GM20000 (cell line): ENCODE results near the gene IMMP2L.
"Not testable (repeated sequence)": the region's sequence is repeated elsewhere in the genome, so short reads cannot be mapped to it uniquely, and the experiment has no call there.

Source experiments
- DNase-seq: peaks from one replicate; pipeline ENCODE4 v3.0.0; 2012; ENCODE audit warnings: low spot score
- TF ChIP-seq, protein P1 (sequence below): IDR thresholded peaks from 2 replicates; pipeline ENCODE4 v1.5.1; 2012; ENCODE audit warnings: mild to moderate bottlenecking, control low read depth; ENCODE audit errors: extremely low read depth, missing control alignments

Gene IMMP2L

DNA sequence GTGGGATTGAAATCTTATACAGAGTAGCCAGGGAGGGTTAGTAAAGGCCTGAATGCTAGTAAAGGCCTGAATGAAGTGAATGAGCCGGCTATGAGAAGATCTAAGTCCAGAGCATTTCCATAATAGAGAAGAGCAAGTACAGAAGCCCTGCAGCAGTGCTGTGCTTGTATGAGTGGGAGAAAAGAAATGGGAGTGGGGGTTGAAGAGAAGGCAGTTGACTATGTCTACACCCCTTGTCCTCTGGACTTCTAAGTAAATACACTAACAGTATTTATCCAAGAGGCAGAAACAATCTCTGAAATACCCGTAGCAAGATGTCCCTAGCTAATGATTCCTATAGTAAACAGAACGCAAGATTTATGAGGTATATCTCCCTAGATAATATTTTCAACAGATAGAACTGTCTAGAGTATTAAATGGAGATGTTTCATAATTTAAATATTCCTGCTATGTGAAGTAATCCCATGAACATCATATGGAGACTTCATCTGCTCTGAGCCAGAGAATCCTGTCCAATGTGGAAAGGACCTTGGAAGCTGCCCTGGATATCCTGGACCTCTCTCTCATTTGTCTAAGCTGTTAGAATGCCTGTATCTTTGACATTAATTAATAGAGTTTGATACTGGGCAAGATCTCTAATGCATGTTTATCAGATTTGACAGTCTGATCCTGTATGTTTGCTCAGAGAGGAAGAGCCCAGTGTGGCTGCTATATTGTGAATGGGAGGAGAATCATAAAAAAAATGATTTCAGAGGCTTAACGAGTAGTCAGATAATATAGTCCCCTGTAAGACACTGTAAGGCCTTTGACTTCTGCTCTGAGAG, 299.8 kb downstream of the IMMP2L start:
- DNase-seq = no peak
- TF ChIP-seq, protein P1, sequence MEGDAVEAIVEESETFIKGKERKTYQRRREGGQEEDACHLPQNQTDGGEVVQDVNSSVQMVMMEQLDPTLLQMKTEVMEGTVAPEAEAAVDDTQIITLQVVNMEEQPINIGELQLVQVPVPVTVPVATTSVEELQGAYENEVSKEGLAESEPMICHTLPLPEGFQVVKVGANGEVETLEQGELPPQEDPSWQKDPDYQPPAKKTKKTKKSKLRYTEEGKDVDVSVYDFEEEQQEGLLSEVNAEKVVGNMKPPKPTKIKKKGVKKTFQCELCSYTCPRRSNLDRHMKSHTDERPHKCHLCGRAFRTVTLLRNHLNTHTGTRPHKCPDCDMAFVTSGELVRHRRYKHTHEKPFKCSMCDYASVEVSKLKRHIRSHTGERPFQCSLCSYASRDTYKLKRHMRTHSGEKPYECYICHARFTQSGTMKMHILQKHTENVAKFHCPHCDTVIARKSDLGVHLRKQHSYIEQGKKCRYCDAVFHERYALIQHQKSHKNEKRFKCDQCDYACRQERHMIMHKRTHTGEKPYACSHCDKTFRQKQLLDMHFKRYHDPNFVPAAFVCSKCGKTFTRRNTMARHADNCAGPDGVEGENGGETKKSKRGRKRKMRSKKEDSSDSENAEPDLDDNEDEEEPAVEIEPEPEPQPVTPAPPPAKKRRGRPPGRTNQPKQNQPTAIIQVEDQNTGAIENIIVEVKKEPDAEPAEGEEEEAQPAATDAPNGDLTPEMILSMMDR = no peak

- no peak for DNase-seq
- TF ChIP-seq, protein P1 = no peak
Measured at GRCh38 chr7:111261496-111261895, 300.8 kb downstream of the IMMP2L start.

GRCh38 chr7:111259991-111260390, 302.3 kb downstream of the IMMP2L start:
- TF ChIP-seq, protein P1 = no peak

GRCh38 chr7:111256391-111256790, 305.9 kb downstream of the IMMP2L start:
- no peak for DNase-seq
- TF ChIP-seq, protein P1 = no peak

More at GRCh38 chr7:111259991-111260390, 302.3 kb downstream of the IMMP2L start:
- DNase-seq = no peak

GRCh38 chr7:111255576-111255975, 306.7 kb downstream of the IMMP2L start:
- DNase-seq = no peak

GRCh38 chr7:111251365-111251764, 310.9 kb downstream of the IMMP2L start:
- not testable (repeated sequence) for DNase-seq

More at GRCh38 chr7:111255576-111255975, 306.7 kb downstream of the IMMP2L start:
- TF ChIP-seq, protein P1 = no peak

- DNase-seq = not testable (repeated sequence)
Measured at GRCh38 chr7:111249807-111250206, 312.5 kb downstream of the IMMP2L start.

DNA sequence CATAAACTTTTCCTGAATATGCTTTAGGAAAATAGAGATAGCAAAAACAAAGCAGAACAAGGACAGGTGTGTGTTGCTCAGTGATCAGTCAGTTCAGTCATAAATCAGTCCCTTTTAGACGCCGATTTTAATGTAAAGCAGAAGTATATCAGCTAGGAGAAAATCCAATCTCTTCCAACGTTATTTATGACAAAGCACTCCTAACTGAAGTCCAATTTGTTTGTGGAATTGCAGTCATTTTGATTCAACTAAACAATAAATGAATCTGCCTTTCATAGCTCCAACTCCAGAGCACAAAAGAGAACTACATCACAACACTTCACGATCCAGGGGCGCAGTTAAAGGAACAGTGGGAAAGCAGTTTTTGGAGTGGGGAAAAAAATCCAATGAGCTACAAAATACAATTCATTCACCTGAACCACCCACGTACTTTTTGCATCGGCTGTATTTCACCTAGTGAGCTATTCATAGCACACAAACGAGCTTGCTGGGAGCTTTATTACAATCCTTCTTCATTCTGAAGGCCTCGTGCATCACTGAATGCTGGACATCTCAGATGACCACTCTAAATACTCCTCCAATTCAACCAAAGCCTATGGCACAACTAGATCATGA, 320.0 kb downstream of the IMMP2L start:
- TF ChIP-seq, protein P1 = no peak
- no peak for DNase-seq
